HFFc6 (cell line): ENCODE results near the gene GPAT2. TPM values are rescaled to one million over a fixed set of nuclear protein-coding genes. Genes with fewer than 3 reads are reported as not detected.
A peak's percentile ranks its signal among the peaks of the same experiment; 100 is the strongest.
"Not testable (repeated sequence)": the region's sequence is repeated elsewhere in the genome, so short reads cannot be mapped to it uniquely, and the experiment has no call there.

Source experiments
- DNase-seq: peaks from one replicate; pipeline ENCODE4 v3.0.0-alpha.2; 2018
- H3K27ac Mint-ChIP-seq: 2 replicates; pipeline ENCODE4 v1.8.0; 2020; ENCODE audit warnings: mild to moderate bottlenecking, mixed read lengths
- H3K27me3 Mint-ChIP-seq: 2 replicates; pipeline ENCODE4 v1.8.0; 2021; ENCODE audit warnings: mild to moderate bottlenecking, moderate library complexity, mixed read lengths; ENCODE audit not compliant: insufficient read depth
- H3K36me3 Mint-ChIP-seq: 2 replicates; pipeline ENCODE4 v1.8.0; 2021; ENCODE audit warnings: low read depth, mixed read lengths
- H3K4me1 Mint-ChIP-seq: 2 replicates; pipeline ENCODE4 v1.8.0; 2020; ENCODE audit warnings: low read depth, mixed read lengths
- H3K4me3 Mint-ChIP-seq: 2 replicates; pipeline ENCODE4 v1.8.0; 2020; ENCODE audit warnings: mild to moderate bottlenecking, moderate library complexity, mixed read lengths
- H3K9me3 Mint-ChIP-seq: 2 replicates; pipeline ENCODE4 v1.8.0; 2020; ENCODE audit warnings: mild to moderate bottlenecking, mixed read lengths
- total RNA-seq, 6 experiments: library from RNA; stranded (reverse); fragmentation: NEBNext Ultra II Directional; extraction: Animal tissue kit (Norgen Biotek cat#: 25700); gene quantifications; 2 replicates in 1 of 6; 3 replicates in 5 of 6; pipeline ENCODE4 v1.2.3, GENCODE V29; 2021
- TF ChIP-seq, protein P1 (sequence below): fragments of 200-600 bp; sonication (generic); IDR thresholded peaks from 2 replicates; pipeline ENCODE4 v1.5.0; 2021; ENCODE audit warnings: antibody characterized with exemption, mild to moderate bottlenecking

The GPAT2 gene
- total RNA-seq, 6 experiments from 2014 or later = 3.1 to 44.6 (median 37.8) TPM

DNA sequence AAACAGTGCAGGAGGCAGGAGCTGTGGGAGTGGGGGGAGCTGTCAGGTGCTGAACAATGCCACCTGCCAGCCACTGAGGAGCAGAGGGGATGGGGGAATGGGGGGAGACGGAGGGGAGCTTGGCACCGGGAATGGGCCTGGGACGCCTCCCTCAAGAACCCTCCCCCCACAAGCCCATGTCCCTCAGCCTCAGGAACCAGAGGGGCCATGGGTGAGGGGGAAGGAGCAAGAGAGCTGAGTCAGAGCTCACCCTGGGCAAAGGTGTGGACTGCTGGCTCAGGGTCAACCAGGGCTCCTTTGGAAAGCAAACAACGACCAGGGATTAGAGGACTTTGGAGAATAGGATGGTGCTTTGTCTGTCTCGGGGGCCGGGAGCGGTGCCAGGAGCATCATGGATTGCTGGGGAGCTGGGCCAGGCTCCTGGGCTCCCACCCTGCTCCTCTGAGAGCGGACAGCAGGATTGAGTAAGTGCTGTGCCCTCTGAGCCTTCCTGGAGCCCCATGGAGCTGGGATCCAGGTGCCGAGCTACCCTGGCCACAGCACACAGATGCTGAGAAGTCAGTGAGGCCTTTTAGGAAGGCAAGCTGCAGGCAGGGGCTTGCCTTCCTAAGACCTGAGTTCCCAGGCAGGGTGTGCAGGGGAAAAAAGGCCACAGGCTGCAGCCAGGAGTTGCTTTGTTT is 33.3 kb upstream of the GPAT2 start:
- H3K27ac Mint-ChIP-seq, H3K4me1 Mint-ChIP-seq, DNase-seq, H3K36me3 Mint-ChIP-seq, H3K4me3 Mint-ChIP-seq, H3K9me3 Mint-ChIP-seq: not testable (repeated sequence)
- peaks cover 37% of the 10 kb centered on the region for H3K27me3 Mint-ChIP-seq

DNA sequence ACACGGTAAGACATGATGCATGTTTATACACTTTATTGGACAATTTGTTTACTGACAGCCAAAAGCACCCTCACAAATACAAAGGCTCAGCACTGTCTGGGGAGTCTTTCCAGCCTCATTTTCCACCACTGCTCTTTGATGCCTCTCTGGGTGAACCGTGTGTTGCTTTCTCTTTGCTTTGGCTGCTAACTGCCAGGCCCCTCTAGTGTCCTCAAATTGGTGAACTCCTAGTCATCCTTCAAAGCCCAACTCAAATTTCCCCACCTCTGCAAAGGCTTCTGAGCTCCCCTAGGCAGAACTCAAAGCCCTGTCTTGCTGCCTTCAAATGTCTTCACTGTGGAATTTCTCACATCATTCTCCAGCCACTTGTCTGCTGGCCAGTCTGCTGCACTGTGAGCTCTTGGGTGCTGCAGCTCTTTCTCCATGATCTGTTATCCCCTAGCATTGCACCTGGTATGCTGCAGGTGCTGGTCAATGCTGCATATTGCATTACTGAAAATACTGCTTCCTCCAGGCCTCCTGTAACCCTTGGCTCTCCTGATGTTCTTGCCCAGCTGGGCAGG is 32.5 kb upstream of the GPAT2 start:
- H3K27me3 Mint-ChIP-seq = peaks cover 29% of the 10 kb centered on the region
- not testable (repeated sequence) for H3K4me3 Mint-ChIP-seq, H3K27ac Mint-ChIP-seq, H3K36me3 Mint-ChIP-seq, DNase-seq, H3K4me1 Mint-ChIP-seq, H3K9me3 Mint-ChIP-seq

DNA sequence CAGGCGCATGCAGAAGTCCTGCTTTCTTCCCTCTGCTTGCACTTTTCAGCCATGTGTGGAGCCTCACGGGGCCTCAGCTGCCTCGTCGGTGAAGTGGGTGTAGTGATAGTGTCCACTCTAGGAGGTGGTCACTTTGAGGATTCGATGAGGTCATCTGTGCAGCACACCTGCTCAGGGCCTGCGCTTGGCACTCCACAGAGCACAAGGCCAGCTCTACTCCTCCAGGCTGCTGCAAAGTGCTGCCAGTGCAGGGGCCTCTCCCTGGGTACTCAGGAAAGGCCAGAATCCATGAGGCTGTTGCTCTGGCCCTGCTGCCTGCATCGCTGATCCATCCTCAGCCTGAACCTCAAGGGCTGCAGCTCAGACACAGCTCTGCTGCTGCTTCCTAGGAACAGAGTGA is 31.8 kb upstream of the GPAT2 start:
- not testable (repeated sequence) for H3K9me3 Mint-ChIP-seq, H3K4me3 Mint-ChIP-seq, H3K4me1 Mint-ChIP-seq, H3K36me3 Mint-ChIP-seq, H3K27ac Mint-ChIP-seq, DNase-seq
- H3K27me3 Mint-ChIP-seq = peaks cover 22% of the 10 kb centered on the region

DNA sequence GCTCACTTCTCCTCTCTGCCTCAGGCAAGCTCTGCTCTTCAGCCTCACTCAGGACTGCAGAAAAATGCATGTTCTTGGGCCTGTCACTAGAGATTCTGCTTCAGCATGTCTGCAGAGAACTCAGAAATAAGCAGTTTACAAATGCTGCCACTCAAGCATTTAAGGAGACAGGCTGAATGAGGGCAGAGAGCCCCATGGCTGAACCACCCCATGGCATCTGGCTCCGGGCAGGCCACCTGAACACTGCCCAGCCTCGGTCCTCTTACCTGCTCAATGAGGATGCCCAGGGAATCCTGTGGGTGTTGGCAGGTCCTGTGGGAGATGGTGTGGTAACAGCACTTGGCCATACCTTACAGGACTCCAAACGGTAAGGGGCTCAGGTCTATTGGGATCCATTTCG is 31.2 kb upstream of the GPAT2 start:
- not testable (repeated sequence) for H3K4me3 Mint-ChIP-seq, DNase-seq, H3K36me3 Mint-ChIP-seq, H3K4me1 Mint-ChIP-seq, H3K9me3 Mint-ChIP-seq, H3K27ac Mint-ChIP-seq
- H3K27me3 Mint-ChIP-seq = peaks cover 17% of the 10 kb centered on the region

DNA sequence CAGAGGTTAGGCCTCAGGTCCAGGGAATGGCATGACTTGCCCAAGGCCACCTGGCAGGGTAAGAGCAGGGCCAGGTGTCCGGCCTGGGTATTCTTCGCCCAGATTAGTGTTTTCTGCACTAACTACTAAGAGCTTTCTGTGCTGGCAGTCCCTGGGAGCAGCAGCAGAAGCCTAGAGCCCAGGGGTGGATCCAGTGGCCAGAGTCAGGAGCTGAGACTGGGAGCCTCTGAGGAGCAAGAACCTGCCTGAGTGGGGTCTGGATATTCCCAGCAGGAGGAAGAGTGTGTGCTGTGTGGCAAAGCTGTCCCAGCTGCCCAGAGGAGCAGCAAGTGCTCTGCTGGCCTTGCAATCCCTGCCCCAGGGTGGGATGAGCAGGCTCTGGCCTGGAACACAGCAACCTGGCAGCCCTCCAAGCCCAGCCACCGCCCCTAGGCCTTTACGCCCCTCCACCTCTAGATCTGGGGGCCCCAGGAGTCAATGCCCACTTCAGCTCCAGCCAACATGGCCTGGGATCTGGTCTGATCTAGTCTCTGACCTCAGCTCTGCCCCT is 30.7 kb upstream of the GPAT2 start:
- Mint-ChIP-seq H3K36me3 (no peaks in the 10 kb centered on the region), H3K4me3 (no peak overlapping the region), H3K4me1 (no peaks in the 10 kb centered on the region), H3K27me3 (peaks cover 13% of the 10 kb centered on the region), H3K9me3 (no peaks in the 10 kb centered on the region), H3K27ac (no peak overlapping the region)
- TF ChIP-seq, protein P1, sequence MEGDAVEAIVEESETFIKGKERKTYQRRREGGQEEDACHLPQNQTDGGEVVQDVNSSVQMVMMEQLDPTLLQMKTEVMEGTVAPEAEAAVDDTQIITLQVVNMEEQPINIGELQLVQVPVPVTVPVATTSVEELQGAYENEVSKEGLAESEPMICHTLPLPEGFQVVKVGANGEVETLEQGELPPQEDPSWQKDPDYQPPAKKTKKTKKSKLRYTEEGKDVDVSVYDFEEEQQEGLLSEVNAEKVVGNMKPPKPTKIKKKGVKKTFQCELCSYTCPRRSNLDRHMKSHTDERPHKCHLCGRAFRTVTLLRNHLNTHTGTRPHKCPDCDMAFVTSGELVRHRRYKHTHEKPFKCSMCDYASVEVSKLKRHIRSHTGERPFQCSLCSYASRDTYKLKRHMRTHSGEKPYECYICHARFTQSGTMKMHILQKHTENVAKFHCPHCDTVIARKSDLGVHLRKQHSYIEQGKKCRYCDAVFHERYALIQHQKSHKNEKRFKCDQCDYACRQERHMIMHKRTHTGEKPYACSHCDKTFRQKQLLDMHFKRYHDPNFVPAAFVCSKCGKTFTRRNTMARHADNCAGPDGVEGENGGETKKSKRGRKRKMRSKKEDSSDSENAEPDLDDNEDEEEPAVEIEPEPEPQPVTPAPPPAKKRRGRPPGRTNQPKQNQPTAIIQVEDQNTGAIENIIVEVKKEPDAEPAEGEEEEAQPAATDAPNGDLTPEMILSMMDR = no peak
- DNase-seq = no peak

DNA sequence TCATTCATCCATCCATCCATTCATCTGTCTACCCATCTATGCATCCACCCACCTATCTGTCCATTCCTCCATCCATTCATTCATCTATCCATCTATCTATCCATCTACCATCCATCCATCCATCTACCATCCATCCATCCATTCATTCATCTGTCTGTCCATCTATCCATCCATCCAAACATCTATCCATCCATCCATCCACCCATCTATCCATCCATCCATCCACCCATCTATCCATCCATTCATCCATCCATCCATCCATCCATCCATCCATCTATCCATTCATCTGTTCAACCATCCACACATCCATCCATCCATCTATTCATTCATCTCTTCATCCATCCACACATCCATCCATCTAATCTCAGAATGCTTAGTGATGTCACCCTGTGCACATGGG is 30.0 kb upstream of the GPAT2 start:
- not testable (repeated sequence) for H3K4me1 Mint-ChIP-seq, H3K9me3 Mint-ChIP-seq, H3K36me3 Mint-ChIP-seq, H3K4me3 Mint-ChIP-seq, DNase-seq, H3K27ac Mint-ChIP-seq
- peaks cover 11% of the 10 kb centered on the region for H3K27me3 Mint-ChIP-seq

DNA sequence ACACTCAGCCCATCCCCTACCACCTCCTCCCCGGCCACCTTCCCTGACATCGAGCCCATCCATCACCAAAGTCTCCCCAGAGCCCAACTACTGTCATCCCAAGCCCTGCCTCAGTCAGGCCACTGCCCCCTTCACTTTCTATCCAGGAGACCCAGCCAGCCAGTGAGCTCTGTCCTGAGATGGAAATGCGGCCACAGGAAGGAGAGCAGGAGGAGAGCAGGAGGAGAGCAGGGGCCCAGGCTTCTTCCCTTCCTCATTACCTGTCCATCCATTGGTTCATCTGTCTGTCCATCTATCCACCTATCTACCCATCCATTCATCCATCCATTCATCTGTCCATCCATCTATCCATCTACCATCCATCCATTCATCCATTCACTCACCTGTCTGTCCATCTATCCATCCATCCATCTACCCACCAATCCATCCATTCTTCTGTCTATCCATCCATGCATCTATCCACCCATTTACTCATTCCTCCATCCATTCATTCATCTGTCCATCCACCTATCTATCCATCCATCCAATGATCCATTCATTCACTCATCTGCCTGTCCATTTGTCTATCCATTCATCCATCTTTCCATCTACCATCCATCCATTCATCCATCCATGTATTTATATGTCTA is 29.4 kb upstream of the GPAT2 start:
- H3K27me3 Mint-ChIP-seq = peaks cover 11% of the 10 kb centered on the region
- DNase-seq, H3K4me3 Mint-ChIP-seq, H3K4me1 Mint-ChIP-seq, H3K9me3 Mint-ChIP-seq, H3K27ac Mint-ChIP-seq, H3K36me3 Mint-ChIP-seq: not testable (repeated sequence)

DNA sequence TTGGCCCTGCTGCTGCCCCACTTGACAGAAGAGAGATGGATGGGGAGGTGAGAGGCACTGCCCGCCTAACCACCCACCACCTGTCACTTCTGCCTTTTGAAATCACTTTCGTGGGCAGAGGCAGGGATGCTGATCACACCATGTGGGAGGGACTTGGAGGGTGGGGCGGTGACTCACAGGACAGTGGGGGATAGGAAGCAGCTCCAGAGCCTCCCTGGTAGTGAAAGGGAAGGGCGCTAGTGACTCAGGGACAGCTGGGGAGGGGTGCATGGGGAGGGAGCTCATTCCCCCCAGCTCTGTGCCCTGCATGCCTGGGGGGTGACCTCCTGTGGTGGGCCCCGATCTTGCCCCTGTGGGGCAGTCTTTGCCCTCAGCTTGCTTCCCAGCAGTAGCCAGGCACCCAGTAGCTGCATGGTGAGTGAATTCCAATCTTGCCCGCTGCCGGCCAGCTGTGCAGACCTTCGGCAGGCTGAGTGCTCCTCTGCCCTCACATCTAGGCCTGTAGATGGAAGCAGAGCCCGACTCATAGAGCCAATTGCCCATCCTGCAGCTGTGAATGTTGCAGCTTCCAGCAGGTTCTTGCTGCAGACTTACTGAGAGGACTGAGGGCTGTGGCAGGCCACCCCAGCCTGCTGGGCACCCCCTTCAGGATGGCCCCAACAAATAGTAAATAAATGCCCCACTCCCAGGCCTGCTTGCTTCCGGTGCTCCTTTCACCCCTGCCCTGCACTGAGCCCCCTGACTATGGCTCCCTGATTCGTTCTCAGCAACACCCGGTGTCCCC is 28.6 kb upstream of the GPAT2 start:
- TF ChIP-seq, protein P1 = peak; percentile 67
- not testable (repeated sequence) for H3K4me1 Mint-ChIP-seq, H3K9me3 Mint-ChIP-seq, H3K36me3 Mint-ChIP-seq, H3K27ac Mint-ChIP-seq
- peaks cover 11% of the 10 kb centered on the region for H3K27me3 Mint-ChIP-seq
- H3K4me3 Mint-ChIP-seq = peak overlapping the region; percentile 39; the same call in 1 of the 2 replicates
- peak; percentile 87 for DNase-seq

DNA sequence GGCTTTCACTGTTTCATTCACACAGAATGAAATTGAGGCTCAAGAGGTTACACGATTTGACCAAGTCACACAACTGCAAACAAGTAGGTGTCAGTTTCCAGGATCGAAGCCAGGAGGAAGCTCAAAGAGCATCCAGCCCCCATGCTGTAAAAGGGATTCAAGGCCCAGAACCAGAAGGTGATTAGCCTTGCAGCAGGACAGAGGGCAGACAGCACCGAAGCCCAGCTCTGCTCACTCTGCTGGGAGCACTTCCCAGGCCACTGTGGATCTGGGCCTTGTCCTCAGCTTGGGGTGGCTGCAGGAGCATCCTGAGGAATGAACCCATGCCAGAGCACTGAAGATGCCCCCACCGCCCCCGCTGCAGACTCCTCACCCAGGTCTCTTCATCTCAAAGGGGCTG is 27.8 kb upstream of the GPAT2 start:
- not testable (repeated sequence) for H3K4me1 Mint-ChIP-seq, H3K9me3 Mint-ChIP-seq, H3K27ac Mint-ChIP-seq, H3K36me3 Mint-ChIP-seq, H3K27me3 Mint-ChIP-seq, DNase-seq, H3K4me3 Mint-ChIP-seq

DNA sequence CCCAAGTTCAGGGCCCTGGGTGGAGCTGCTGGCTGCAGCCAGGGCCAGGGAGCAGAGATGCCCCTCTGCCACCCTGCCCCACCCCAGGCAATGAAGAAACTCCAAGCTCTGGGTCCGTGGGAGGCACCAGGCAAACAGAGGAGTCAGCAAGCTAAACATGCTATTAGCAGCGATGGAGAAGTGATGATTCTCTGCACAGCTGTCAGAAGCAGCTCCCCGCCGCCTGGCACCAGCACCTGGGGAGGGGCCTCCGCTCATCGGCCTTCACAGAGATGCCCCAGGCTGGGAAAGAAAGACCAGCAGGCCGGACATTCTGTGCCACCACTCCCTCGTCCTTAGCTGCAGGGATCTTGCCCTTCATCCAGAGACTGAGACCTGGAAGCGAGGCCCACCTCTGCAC is 27.2 kb upstream of the GPAT2 start:
- H3K9me3 Mint-ChIP-seq, H3K27ac Mint-ChIP-seq, H3K36me3 Mint-ChIP-seq, H3K27me3 Mint-ChIP-seq, H3K4me3 Mint-ChIP-seq, H3K4me1 Mint-ChIP-seq, DNase-seq: not testable (repeated sequence)

DNA sequence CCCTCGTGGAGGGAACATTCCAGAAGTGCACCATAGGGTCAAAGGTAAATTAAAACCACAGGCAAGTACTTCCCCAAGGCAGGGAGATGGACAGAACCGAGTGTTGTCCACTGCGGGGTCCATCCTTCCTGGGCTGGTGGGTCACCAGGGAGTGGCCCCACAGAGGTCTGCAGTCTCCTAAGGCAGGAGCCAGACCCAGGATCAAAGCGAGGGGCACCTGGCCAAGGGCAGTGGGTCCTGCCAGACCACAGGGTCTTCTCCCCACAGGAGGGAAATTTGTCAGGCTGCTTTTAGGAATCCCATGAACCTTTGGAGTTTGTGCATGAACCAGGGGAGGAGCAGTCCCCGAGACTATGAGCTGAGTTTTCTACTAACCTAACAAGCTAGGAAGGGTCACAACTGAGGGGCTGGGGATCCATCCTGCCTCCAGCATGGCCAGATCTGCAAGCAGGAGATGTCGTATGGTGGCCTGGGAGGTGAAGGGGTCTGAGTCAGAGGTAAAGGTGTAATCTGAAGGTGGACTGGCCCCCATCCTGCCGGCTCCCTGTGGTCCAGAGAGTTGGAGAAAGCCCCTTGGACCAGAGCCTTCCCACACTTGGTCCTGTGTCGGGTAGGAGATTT is 26.6 kb upstream of the GPAT2 start:
- H3K27ac Mint-ChIP-seq, H3K36me3 Mint-ChIP-seq, H3K27me3 Mint-ChIP-seq, H3K4me1 Mint-ChIP-seq, DNase-seq, H3K9me3 Mint-ChIP-seq, H3K4me3 Mint-ChIP-seq: not testable (repeated sequence)
